PC-3 (cell line): ENCODE measurements around the gene C9orf85. TPM values are rescaled to one million over a fixed set of nuclear protein-coding genes. Genes with fewer than 3 reads are reported as not detected.

Experiments
- ATAC-seq: fragments of 200-7000 bp; cut with Tn5 transposase; 2 replicates; pipeline ENCODE4 v1.9.1; 2020; ENCODE audit warnings: mild to moderate bottlenecking, moderate library complexity
- BruUV-seq: library from RNA; stranded (reverse); fragments of 400-500 nt; replicated peaks from 2 replicates; lab custom pipeline; 2021; lab: Mats Ljungman, UMichigan
- CTCF ChIA-PET: fragments of 300-600 bp; sonication (Branson Sonifier 250); formaldehyde crosslinking; loops from one replicate; lab custom pipeline; 2022; ENCODE audit warnings: antibody characterized with exemption; lab: Charles Lee
- POLR2A ChIA-PET: fragments of 300-600 bp; sonication (Branson Sonifier 250); formaldehyde crosslinking; loops from one replicate; lab custom pipeline; 2022; ENCODE audit warnings: antibody characterized with exemption; ENCODE audit not compliant: unreplicated experiment; lab: Charles Lee
- DNase-seq: peaks from one replicate; pipeline ENCODE4 v3.0.0-alpha.2; 2015
- H2AFZ ChIP-seq: fragments of 300-600 bp; sonication (generic); 2 replicates; pipeline ENCODE4 v1.6.0; 2016; ENCODE audit warnings: antibody characterized with exemption, low read length
- H3F3A ChIP-seq: fragments of 300-600 bp; sonication (generic); one replicate; pipeline ENCODE4 v1.6.0; 2017; ENCODE audit warnings: antibody characterized with exemption, low read length, control low read depth, mild to moderate bottlenecking; ENCODE audit not compliant: unreplicated experiment
- H3K27ac ChIP-seq: fragments of 300-600 bp; sonication (generic); 2 replicates; pipeline ENCODE4 v1.5.1; 2016; ENCODE audit warnings: mild to moderate bottlenecking, low read length
- H3K27me3 ChIP-seq: fragments of 300-600 bp; sonication (generic); 2 replicates; pipeline ENCODE4 v1.6.1; 2016; ENCODE audit warnings: low read length, mixed read lengths
- H3K36me3 ChIP-seq: fragments of 300-600 bp; sonication (generic); 2 replicates; pipeline ENCODE4 v1.6.1; 2016; ENCODE audit warnings: low read depth, mixed run types, low read length, mixed read lengths
- H3K4me1 ChIP-seq: fragments of 300-600 bp; sonication (generic); 2 replicates; pipeline ENCODE4 v1.5.1; 2016; ENCODE audit warnings: low read length; ENCODE audit not compliant: insufficient read depth
- H3K4me2 ChIP-seq: fragments of 300-600 bp; sonication (generic); 2 replicates; pipeline ENCODE4 v1.6.0; 2016; ENCODE audit warnings: low read length
- H3K4me3 ChIP-seq: fragments of 300-600 bp; sonication (generic); 2 replicates; pipeline ENCODE4 v1.5.1; 2016; ENCODE audit warnings: mild to moderate bottlenecking, low read length, mixed read lengths
- H3K79me2 ChIP-seq: fragments of 300-600 bp; sonication (generic); 2 replicates; pipeline ENCODE4 v1.6.1; 2017; ENCODE audit warnings: low read length, mixed read lengths
- H3K9ac ChIP-seq: fragments of 300-600 bp; sonication (generic); 2 replicates; pipeline ENCODE4 v1.6.0; 2016; ENCODE audit warnings: mild to moderate bottlenecking, low read length
- H3K9me2 ChIP-seq: fragments of 300-600 bp; sonication (generic); replicated peaks from 2 replicates; pipeline ENCODE4 v1.6.1; 2016; ENCODE audit warnings: mixed run types, low read length, mixed read lengths
- H3K9me3 ChIP-seq: fragments of 300-600 bp; sonication (generic); 2 replicates; pipeline ENCODE4 v1.6.1; 2016; ENCODE audit warnings: low read length, mixed read lengths
- H4K20me1 ChIP-seq: fragments of 300-600 bp; sonication (generic); 2 replicates; pipeline ENCODE4 v1.6.1; 2016; ENCODE audit warnings: low read length, mixed read lengths
- CTCF ChIP-seq: fragments of 300-600 bp; sonication (generic); conservative IDR thresholded peaks from 2 replicates; pipeline ENCODE4 v1.5.1; 2017; ENCODE audit warnings: antibody characterized with exemption, low read depth, mild to moderate bottlenecking, low read length
- EZH2 ChIP-seq: fragments of 300-600 bp; sonication (generic); IDR thresholded peaks from one replicate; pipeline ENCODE4 v1.6.1; 2017; ENCODE audit warnings: antibody characterized with exemption, mild to moderate bottlenecking, low read length; ENCODE audit not compliant: unreplicated experiment
- EZH2phosphoT487 ChIP-seq: fragments of 300-600 bp; sonication (generic); IDR thresholded peaks from 2 replicates; pipeline ENCODE4 v1.6.1; 2018; ENCODE audit warnings: mild to moderate bottlenecking, antibody characterized with exemption, low read length, borderline replicate concordance
- intact Hi-C: fragments of 100-400 bp; cut with micrococcal nuclease; formaldehyde crosslinking; loops from 2 replicates; pipeline ENCODE4 v1.9.0; 2023
- total RNA-seq: library from RNA; depleted of rRNA; stranded (reverse); fragments of >200 nt; gene quantifications from 2 replicates; pipeline ENCODE4 v1.2.3, GENCODE V29; 2014

The C9orf85 gene
- total RNA-seq, 1 experiment from 2014 or later = 7.9 TPM

GRCh38 chr9:71966601-71967000 is 55.2 kb downstream of the C9orf85 start:
- no peak for ATAC-seq
- no TSS peak for BruUV-seq
- no peak overlapping the region for H3K4me3 ChIP-seq

GRCh38 chr9:71968541-71969090 is 57.2 kb downstream of the C9orf85 start:
- no peaks in the 10 kb centered on the region for H4K20me1 ChIP-seq
- no peak overlapping the region for H3K4me3 ChIP-seq
- H3K27me3 ChIP-seq = no peaks in the 10 kb centered on the region
- intact Hi-C loops = no loop called here
- no peaks in the 10 kb centered on the region for H3K9me2 ChIP-seq
- CTCF ChIA-PET = no interaction called here
- DNase-seq (no peak), ATAC-seq (no peak)
- H3K9ac ChIP-seq = no peak overlapping the region
- peaks cover 13% of the 10 kb centered on the region; the same call in 1 of the 2 replicates for H3K36me3 ChIP-seq
- no peak overlapping the region for H3K27ac ChIP-seq
- H3F3A ChIP-seq = no peaks in the 10 kb centered on the region
- POLR2A ChIA-PET = no interaction called here
- H2AFZ ChIP-seq = no peak overlapping the region
- no peak for TF ChIP-seq EZH2phosphoT487
- TF ChIP-seq CTCF = no peak
- no peak for TF ChIP-seq EZH2
- H3K79me2 ChIP-seq = no peaks in the 10 kb centered on the region
- no peak overlapping the region for H3K4me2 ChIP-seq
- H3K9me3 ChIP-seq = no peaks in the 10 kb centered on the region
- BruUV-seq = no TSS peak
- no peaks in the 10 kb centered on the region for H3K4me1 ChIP-seq

More at GRCh38 chr9:71966601-71967000, 55.2 kb downstream of the C9orf85 start:
- no peaks in the 10 kb centered on the region for H3K9me2 ChIP-seq
- H3K9me3 ChIP-seq = no peaks in the 10 kb centered on the region
- peaks cover 13% of the 10 kb centered on the region; the same call in 1 of the 2 replicates for H3K36me3 ChIP-seq
- H3K79me2 ChIP-seq = no peaks in the 10 kb centered on the region
- DNase-seq = no peak
- H3K4me1 ChIP-seq = no peaks in the 10 kb centered on the region; the same call in 1 of the 2 replicates
- H3F3A ChIP-seq = no peaks in the 10 kb centered on the region
- no peak overlapping the region for H3K9ac ChIP-seq
- H4K20me1 ChIP-seq = no peaks in the 10 kb centered on the region
- TF ChIP-seq EZH2phosphoT487 (no peak), CTCF (no peak), EZH2 (no peak)
- H3K27me3 ChIP-seq = no peaks in the 10 kb centered on the region
- ChIA-PET POLR2A (no interaction called here), CTCF (no interaction called here)
- no peak overlapping the region for H2AFZ ChIP-seq
- H3K27ac ChIP-seq = no peak overlapping the region
- intact Hi-C loops = no loop called here
- no peak overlapping the region for H3K4me2 ChIP-seq

GRCh38 chr9:71975833-71976232 is 64.4 kb downstream of the C9orf85 start:
- Histone ChIP-seq H3F3A (no peaks in the 10 kb centered on the region), H4K20me1 (no peaks in the 10 kb centered on the region), H3K9ac (no peak overlapping the region), H3K4me2 (no peak overlapping the region), H3K79me2 (no peaks in the 10 kb centered on the region), H3K9me2 (no peaks in the 10 kb centered on the region), H3K4me3 (no peak overlapping the region), H3K27ac (no peak overlapping the region), H2AFZ (no peak overlapping the region), H3K27me3 (no peaks in the 10 kb centered on the region), H3K36me3 (no peaks in the 10 kb centered on the region), H3K9me3 (no peaks in the 10 kb centered on the region), H3K4me1 (no peaks in the 10 kb centered on the region)
- ATAC-seq = 0 out of 2 replicates have a peak, but pooled peaks have one; percentile 31
- TF ChIP-seq EZH2 (no peak), EZH2phosphoT487 (no peak), CTCF (peak; percentile 59)
- ChIA-PET CTCF (no interaction called here), POLR2A (no interaction called here)
- intact Hi-C loops = loop anchor here (1.0 kb wide), 2 partner anchors 65 to 169 kb away; partner anchors contain the start of genes ABHD17B and C9orf85
- no TSS peak for BruUV-seq
- DNase-seq = peak; percentile 17
